Skin epidermis (tissue), 12 donors: ENCODE results near the gene NPHS1.
A peak's percentile ranks its signal among the peaks of the same experiment; 100 is the strongest.
"Not testable (repeated sequence)": the region's sequence is repeated elsewhere in the genome, so short reads cannot be mapped to it uniquely, and the experiment has no call there.

Experiments used
- H3K27ac ChIP-seq, 21 experiments: fragments of 200-600 bp; sonication (generic) in 11 of 21; one replicate each; pipeline ENCODE4 v1.5.0; 2020; ENCODE audit warnings: mild to moderate bottlenecking in 3 of 21, inconsistent platforms in 2 of 21, moderate library complexity in 2 of 21
- H3K4me3 ChIP-seq, 7 experiments: fragments of 200-600 bp; sonication (generic) in 2 of 7; one replicate each; pipeline ENCODE4 v1.5.0; 2020; ENCODE audit warnings: inconsistent platforms in 2 of 7, mild to moderate bottlenecking in 2 of 7, moderate library complexity in 1 of 7

Gene NPHS1

GRCh38 chr19:35856546-35857149 is 4.3 kb upstream of the NPHS1 start, which contains the start of gene KIRREL2:
Gene KIRREL2, plus strand, starts transcription at chr19:35856911. Its CDS starts 209 bp downstream, at chr19:35857120.
- H3K27ac ChIP-seq = peak within 1 kb of the TSS in 1 of 21 experiments; percentile 9
- peak within 1 kb of the TSS; percentile 26 to 51 (median 34) for H3K4me3 ChIP-seq

- H3K4me3 ChIP-seq = no peak overlapping the region
- H3K27ac ChIP-seq = no peak overlapping the region
Observed at GRCh38 chr19:35853038-35853756, 893 bp upstream of the NPHS1 start.

GRCh38 chr19:35851213-35852028 is 883 bp downstream of the NPHS1 start:
- Histone ChIP-seq H3K4me3 (no peak overlapping the region), H3K27ac (no peak overlapping the region)

GRCh38 chr19:35848919-35849505 is 3.3 kb downstream of the NPHS1 start:
- Histone ChIP-seq H3K4me3 (no peak overlapping the region), H3K27ac (no peak overlapping the region)

GRCh38 chr19:35848486-35848885 is 3.8 kb downstream of the NPHS1 start:
- Histone ChIP-seq H3K27ac (no peak overlapping the region), H3K4me3 (no peak overlapping the region)

DNA sequence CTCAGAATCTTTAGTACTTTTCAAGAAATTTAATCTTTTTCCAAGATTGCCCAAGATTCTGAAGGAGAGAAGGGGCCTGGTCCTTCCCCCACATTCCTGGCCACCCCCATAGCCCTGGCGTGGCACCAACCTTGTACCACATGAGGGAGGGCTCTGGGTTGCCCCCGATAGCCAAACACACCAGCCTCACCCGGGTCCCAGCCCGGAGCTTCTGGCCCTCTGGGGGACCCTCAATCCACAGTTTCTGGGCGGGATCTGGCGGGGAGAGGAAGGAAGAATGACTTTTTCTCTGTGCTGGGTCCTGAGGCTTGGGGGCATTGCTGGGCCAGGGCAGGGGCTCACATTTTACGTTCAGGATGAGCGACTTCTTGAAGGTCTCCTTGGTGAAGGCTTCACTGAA is 4.4 kb downstream of the NPHS1 start:
- Histone ChIP-seq H3K27ac (no peak overlapping the region), H3K4me3 (no peak overlapping the region)

DNA sequence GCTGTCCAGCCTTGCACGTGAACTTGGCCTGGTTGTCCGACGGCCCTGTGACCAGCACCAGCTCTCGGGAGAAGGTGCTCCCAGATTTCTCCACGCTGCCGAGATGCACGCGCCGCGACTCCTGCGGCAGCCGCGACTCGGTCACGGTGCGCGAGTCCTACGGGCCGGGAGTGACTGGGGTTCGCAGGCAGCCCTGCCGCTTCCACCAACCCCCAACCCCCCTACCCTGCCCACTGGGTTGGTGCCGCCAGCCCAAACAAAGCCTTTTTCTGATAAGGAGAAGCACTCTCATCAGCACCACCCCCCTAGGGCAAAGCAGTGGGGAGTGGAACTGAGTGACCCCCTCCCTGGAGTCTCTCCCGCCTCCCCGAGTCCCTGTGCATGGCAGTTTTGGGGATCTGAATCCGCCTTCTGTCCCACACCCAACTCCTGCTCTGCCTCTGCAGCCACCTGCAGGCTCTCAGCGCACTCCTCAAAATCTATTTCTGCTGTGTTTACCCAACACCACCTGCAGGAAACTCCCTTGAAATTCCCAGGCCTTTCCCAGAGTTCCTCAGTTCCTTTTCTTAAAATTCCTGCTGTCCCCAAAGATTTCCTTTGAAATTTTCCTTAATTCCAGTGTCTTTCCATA is 6.2 kb downstream of the NPHS1 start:
- Histone ChIP-seq H3K4me3 (peak overlapping the region in 1 of 7 experiments; percentile 11), H3K27ac (no peak overlapping the region)

DNA sequence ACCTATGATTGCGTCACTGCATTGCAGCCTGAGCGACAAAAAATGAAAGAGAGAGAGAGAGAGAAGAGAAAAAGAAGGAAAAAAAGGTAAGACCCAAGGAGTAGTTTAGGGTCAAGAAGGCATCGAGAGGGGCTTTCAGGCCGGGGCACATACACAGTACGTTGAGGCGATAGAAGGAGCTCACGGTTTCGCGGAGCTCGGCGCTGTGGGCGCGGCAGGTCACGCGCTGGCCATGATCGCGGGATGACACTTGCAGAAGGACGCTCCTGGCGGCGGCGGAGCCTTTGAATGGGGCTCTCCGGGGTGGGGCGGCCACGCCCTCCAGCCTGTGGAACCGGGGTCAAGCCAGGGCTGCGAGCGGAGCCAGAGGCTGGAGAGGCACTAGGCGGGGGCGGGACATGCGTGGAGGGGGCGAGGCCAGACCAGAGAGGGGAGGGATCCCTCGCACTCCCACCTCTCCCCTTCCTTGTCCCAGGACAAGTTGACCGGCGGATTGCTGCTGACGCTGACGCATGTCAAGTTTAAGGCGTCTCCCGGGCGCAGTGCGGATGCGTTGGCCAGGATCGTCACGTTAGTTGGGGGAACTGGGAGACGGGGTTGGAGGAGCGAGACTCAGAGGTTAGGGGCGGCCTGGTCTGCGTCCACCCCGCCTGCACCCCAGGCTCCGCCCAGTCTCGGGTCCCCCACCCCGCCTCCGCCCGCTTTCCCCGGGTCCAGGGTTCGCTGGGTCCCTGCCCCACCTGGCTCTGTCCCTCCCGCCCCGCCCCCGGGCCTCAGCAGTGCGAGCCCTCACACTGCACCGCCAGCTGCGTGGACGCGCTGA is 6.9 kb downstream of the NPHS1 start:
- Histone ChIP-seq H3K27ac (no peak overlapping the region), H3K4me3 (peak overlapping the region in 3 of 7 experiments; percentile 1 to 17 (median 11))

- Histone ChIP-seq H3K4me3 (no peak overlapping the region), H3K27ac (no peak overlapping the region)
Observed at GRCh38 chr19:35844482-35845214, 7.7 kb downstream of the NPHS1 start.

DNA sequence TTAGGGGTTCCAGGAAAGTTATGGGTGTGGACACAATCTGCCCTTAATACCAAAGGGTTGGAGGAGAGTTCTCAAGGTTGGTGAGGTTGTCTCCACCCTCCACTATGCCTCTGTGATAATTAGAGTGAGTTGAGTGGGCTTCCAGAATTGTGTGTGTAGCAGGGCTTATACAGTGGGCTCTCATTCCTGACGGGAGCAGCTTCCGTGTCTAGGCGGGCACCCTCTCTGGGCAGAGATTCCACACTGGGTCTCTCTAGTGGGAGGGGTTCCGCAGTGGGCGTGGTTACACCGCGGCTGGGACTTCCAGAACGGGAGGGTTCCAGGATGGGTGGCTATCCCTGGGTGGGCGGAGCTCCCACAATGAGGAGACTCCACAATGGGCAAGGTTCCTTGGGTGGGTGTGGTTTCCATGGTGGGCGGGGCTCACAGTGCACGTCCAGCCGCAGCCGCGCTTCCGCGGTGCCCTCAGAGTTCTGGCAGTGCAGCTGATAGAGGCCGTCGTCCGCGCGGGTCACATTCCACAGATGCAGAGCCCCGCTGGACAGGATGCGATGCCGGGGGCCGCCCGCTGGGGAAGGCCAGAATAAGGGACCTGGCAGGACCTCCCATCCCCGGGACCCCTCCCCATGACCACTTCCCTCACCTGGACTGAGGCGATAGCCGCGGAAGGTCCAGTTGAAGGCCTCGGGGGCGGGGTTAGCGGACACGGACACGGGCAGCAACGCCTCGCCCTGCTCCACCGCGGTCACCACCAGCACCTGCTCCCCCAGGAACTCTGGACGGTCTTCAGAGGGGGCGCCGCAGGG is 8.4 kb downstream of the NPHS1 start:
- H3K27ac ChIP-seq = no peak overlapping the region

DNA sequence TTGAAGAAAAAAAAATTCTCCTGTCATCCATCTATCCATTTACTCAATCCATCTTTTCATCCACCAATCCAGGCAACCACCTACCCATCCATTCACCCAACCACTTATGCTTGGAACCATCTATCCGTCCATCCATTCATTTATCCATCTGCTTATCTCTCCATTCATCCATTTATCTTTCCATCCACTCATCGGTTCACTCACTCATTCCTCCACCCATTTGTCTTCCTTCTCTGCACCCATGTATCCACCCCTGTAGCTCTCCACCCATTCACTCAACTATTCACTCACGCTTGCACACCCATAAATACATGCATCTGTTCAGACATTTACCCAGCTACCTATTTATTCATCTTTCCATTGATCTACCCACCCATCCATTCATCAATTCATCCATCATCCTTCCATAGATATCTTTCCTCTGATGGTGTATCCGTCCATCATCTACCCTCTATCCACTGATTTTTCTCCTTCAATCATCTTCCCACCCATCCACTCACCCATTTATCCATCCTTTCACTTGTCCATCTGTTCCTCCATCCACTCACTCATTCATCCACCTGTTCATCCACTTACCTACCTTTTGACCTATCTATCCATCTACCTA is 9.5 kb downstream of the NPHS1 start:
- Histone ChIP-seq H3K4me3 (no peak overlapping the region), H3K27ac (no peak overlapping the region)

More for the DNA sequence above, 8.4 kb downstream of the NPHS1 start:
- no peak overlapping the region for H3K4me3 ChIP-seq

DNA sequence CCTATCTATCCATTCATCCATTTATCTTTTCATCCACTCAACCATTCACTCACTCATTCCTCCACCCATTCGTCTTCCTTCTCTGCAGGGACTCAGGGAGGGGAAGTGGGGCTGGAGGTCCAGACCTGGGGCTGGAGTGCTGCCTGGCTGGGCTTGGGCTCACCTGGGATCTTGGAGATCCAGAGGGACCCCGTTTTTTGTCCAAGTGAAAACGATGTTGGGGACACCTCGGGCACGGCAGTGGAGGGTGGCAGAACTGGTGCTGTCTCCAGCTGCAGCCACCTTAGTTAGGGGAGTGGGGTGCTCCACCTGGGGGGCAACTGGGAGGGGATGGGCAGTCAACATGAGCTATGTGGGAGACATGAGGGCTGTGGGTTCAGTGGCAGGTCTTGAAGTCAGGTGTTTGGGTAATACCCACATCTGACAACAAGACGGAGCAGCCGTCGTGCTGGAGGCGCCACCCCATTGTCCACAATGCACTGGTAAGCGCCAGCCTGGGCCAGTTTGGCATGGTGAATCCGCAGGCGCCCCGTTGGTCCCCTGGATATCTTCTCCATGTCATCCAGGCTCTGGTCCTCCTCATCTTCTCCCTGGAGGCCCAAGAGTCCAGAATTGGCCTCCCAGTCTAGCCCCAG is 10.2 kb downstream of the NPHS1 start:
- no peak overlapping the region for H3K4me3 ChIP-seq
- H3K27ac ChIP-seq = no peak overlapping the region

DNA sequence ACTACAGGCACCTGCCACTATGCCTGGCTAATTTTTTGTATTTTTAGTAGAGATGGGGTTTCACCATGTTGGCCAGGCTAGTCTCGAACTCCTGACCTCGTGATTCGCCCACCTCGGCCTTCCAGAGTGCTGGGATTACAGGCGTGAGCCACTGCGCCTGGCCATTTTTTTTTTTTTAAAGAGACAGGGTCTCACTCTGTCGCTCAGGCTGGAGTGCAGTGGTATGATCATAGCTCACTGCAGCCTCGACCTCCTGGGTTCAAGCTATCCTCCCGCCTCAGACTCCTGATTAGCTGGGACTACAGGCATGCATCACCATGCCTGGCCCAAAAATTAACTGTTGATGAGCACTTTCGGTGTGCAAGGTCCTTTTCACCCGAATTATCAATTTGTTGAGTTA is 16.2 kb downstream of the NPHS1 start:
- not testable (repeated sequence) for H3K27ac ChIP-seq, H3K4me3 ChIP-seq

- Histone ChIP-seq H3K27ac (no peak overlapping the region), H3K4me3 (no peak overlapping the region)
Observed at GRCh38 chr19:35833972-35834371, 18.3 kb downstream of the NPHS1 start.

DNA sequence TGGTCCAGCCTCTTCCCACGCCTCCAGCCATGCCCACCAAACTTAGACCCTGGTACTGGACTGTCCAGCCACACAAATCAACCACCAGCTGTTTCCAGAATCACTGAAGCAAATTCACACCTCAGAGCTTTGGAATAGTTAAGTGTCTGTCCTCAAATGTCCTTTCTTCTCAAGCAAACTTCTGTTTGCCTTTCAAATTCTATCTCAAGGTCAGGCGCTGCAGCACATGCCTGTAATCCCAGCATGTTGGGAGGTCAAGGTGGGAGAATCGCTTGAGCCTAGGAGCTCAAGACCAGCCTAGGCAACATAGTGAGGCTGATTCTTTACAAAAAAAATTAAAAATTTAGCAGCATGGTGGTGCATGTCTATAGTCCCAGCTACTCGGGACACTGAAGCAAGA is 20.2 kb downstream of the NPHS1 start:
- H3K4me3 ChIP-seq = no peak overlapping the region
- no peak overlapping the region for H3K27ac ChIP-seq

GRCh38 chr19:35830986-35831385 is 21.3 kb downstream of the NPHS1 start:
- no peak overlapping the region for H3K27ac ChIP-seq
- no peak overlapping the region for H3K4me3 ChIP-seq
